ENCODE data around the gene ATP9B. TPM values are rescaled to one million over a fixed set of nuclear protein-coding genes. Genes with fewer than 3 reads are reported as not detected.

The ATP9B gene
- total RNA-seq, 1 donor from 2014 or later = 52.0 TPM

GRCh38 chr18:79393635-79394533 is 324.7 kb downstream of the ATP9B start:
- H3K27me3 Mint-ChIP-seq (ENCODE audit: low read depth) = peaks cover 80% of the 10 kb centered on the region
- H3K27ac Mint-ChIP-seq = peak overlapping the region; percentile 93
- peaks cover 12% of the 10 kb centered on the region for H3K4me1 Mint-ChIP-seq
- no peak for TF ChIP-seq CTCF (IDR thresholded peaks at IDR 0.05; ENCODE audit: unreplicated experiment)
- no peaks in the 10 kb centered on the region for H3K36me3 Mint-ChIP-seq
- H3K9me3 Mint-ChIP-seq = no peaks in the 10 kb centered on the region
- peak; percentile 87 to 91 for DNase-seq (ENCODE audit: low spot score in 2 of 2, unreplicated experiment in 2 of 2)
- peak overlapping the region; percentile 71 for H3K4me3 Mint-ChIP-seq

- Mint-ChIP-seq H3K27ac (peak overlapping the region; percentile 39), H3K27me3 (ENCODE audit: low read depth) (peaks cover 78% of the 10 kb centered on the region), H3K9me3 (no peaks in the 10 kb centered on the region), H3K36me3 (no peaks in the 10 kb centered on the region), H3K4me3 (peak overlapping the region; percentile 47), H3K4me1 (peaks cover 15% of the 10 kb centered on the region)
- no peak for TF ChIP-seq CTCF (IDR thresholded peaks at IDR 0.05; ENCODE audit: unreplicated experiment)
- DNase-seq (ENCODE audit: low spot score in 2 of 2, unreplicated experiment in 2 of 2) = no peak
These were observed 325.5 kb downstream of the ATP9B start for GRCh38 chr18:79394534-79395307.

- Mint-ChIP-seq H3K4me1 (peaks cover 15% of the 10 kb centered on the region), H3K27me3 (ENCODE audit: low read depth) (peaks cover 76% of the 10 kb centered on the region), H3K4me3 (peak overlapping the region; percentile 47), H3K9me3 (no peaks in the 10 kb centered on the region), H3K36me3 (no peaks in the 10 kb centered on the region), H3K27ac (peak overlapping the region; percentile 39)
- no peak for DNase-seq (ENCODE audit: low spot score in 2 of 2, unreplicated experiment in 2 of 2)
- no peak for TF ChIP-seq CTCF (IDR thresholded peaks at IDR 0.05; ENCODE audit: unreplicated experiment)
These were observed 326.1 kb downstream of the ATP9B start for GRCh38 chr18:79395308-79395640.

GRCh38 chr18:79395761-79396404 is 326.7 kb downstream of the ATP9B start, which contains the start of gene NFATC1:
TSS of gene NFATC1 (plus strand) at chr18:79395930. CDS start at chr18:79396225, 295 bp downstream.
- Mint-ChIP-seq H3K4me1 (peaks cover 16% of the 10 kb centered on the region), H3K27me3 (ENCODE audit: low read depth) (peaks cover 70% of the 10 kb centered on the region), H3K27ac (peak within 1 kb of the TSS; percentile 67), H3K9me3 (no peaks in the 10 kb centered on the region), H3K36me3 (no peaks in the 10 kb centered on the region), H3K4me3 (peak within 1 kb of the TSS; percentile 68)
- no peak for TF ChIP-seq CTCF (IDR thresholded peaks at IDR 0.05; ENCODE audit: unreplicated experiment)
- DNase-seq (ENCODE audit: low spot score in 2 of 2, unreplicated experiment in 2 of 2) = peak; percentile 72 to 85

- Mint-ChIP-seq H3K27me3 (ENCODE audit: low read depth) (peaks cover 67% of the 10 kb centered on the region), H3K27ac (no peak overlapping the region), H3K4me3 (peak overlapping the region; percentile 55), H3K9me3 (no peaks in the 10 kb centered on the region), H3K36me3 (no peaks in the 10 kb centered on the region), H3K4me1 (peaks cover 20% of the 10 kb centered on the region)
- DNase-seq (ENCODE audit: low spot score in 2 of 2, unreplicated experiment in 2 of 2) = peak in 1 of 2 experiments; percentile 63
- TF ChIP-seq CTCF (IDR thresholded peaks at IDR 0.05; ENCODE audit: unreplicated experiment) = no peak
These were observed 327.4 kb downstream of the ATP9B start for GRCh38 chr18:79396431-79397246.
